Neural progenitor cell (in vitro differentiated cells): ENCODE measurements around the gene NCS1.

Experiments
- CTCF ChIP-seq: fragments of 200-600 bp; sonication (generic); IDR thresholded peaks from 2 replicates; pipeline ENCODE4 v1.5.1; 2017; ENCODE audit warnings: antibody characterized with exemption, mild to moderate bottlenecking
- EZH2 ChIP-seq: fragments of 200-600 bp; sonication (generic); IDR thresholded peaks from 2 replicates; pipeline ENCODE4 v1.6.1; 2017; ENCODE audit warnings: antibody characterized with exemption, mild to moderate bottlenecking, moderate library complexity

- TF ChIP-seq CTCF (no peak), EZH2 (no peak)
Measured at GRCh38 chr9:130206579-130206978, 34.4 kb downstream of the NCS1 start.
